NCI-H748 treated with DMSO at 0.1 percent for 48 hours (cell line): Measurements from ENCODE around the gene CARD18.
"Not testable (repeated sequence)": the region's sequence is repeated elsewhere in the genome, so short reads cannot be mapped to it uniquely, and the experiment has no call there.

Experiments used
- DNase-seq: peaks from one replicate; lab custom pipeline; 2025; lab: John Stamatoyannopoulos, UW

CARD18 gene

GRCh38 chr11:105132716-105133511 lies 6.7 kb downstream of the CARD18 start:
- no peak for DNase-seq

- no peak for DNase-seq
These were observed 9.3 kb downstream of the CARD18 start for GRCh38 chr11:105130189-105130813.

- no peak for DNase-seq
These were observed 14.8 kb downstream of the CARD18 start for GRCh38 chr11:105124756-105125155.

- no peak for DNase-seq
These were observed 28.2 kb downstream of the CARD18 start for GRCh38 chr11:105111145-105111944.

- no peak for DNase-seq
These were observed 28.9 kb downstream of the CARD18 start for GRCh38 chr11:105110688-105111030.

- DNase-seq: no peak
These were observed 29.5 kb downstream of the CARD18 start for GRCh38 chr11:105109855-105110687.

GRCh38 chr11:105109321-105109720 lies 30.2 kb downstream of the CARD18 start:
- DNase-seq: no peak

GRCh38 chr11:105108247-105108646 lies 31.3 kb downstream of the CARD18 start:
- DNase-seq: no peak

GRCh38 chr11:105107226-105107825 lies 32.2 kb downstream of the CARD18 start:
- DNase-seq: not testable (repeated sequence)

GRCh38 chr11:105106140-105106539 lies 33.4 kb downstream of the CARD18 start:
- no peak for DNase-seq

- no peak for DNase-seq
These were observed 35.3 kb downstream of the CARD18 start for GRCh38 chr11:105104292-105104691.

- no peak for DNase-seq
These were observed 36.2 kb downstream of the CARD18 start for GRCh38 chr11:105103336-105103735.

GRCh38 chr11:105102079-105102581 lies 37.4 kb downstream of the CARD18 start:
- not testable (repeated sequence) for DNase-seq

GRCh38 chr11:105100981-105101630 lies 38.5 kb downstream of the CARD18 start:
- DNase-seq: no peak

- no peak for DNase-seq
These were observed 39.4 kb downstream of the CARD18 start for GRCh38 chr11:105100206-105100605.

GRCh38 chr11:105099594-105099993 lies 40.0 kb downstream of the CARD18 start:
- not testable (repeated sequence) for DNase-seq

GRCh38 chr11:105092256-105093239 lies 47.0 kb downstream of the CARD18 start:
- DNase-seq: no peak
